SJCRH30 (cell line): ENCODE data around the gene C19orf25. TPM values are rescaled to one million over a fixed set of nuclear protein-coding genes. Genes with fewer than 3 reads are reported as not detected.

Experiments used
- DNase-seq, 2 experiments: peaks; one replicate each; pipeline ENCODE4 v3.0.0-alpha.2; 2015 to 2020
- H3K27ac ChIP-seq: fragments of 250-450 bp; sonication (Bioruptor Pico); 2 replicates; pipeline ENCODE4 v1.5.1; 2020; ENCODE audit warnings: mild to moderate bottlenecking, moderate library complexity
- H3K27me3 ChIP-seq: fragments of 250-450 bp; sonication (Bioruptor Pico); 2 replicates; pipeline ENCODE4 v1.5.1; 2020; ENCODE audit warnings: mild to moderate bottlenecking, moderate library complexity
- H3K36me3 ChIP-seq: fragments of 250-450 bp; sonication (Bioruptor Pico); 2 replicates; pipeline ENCODE4 v1.5.1; 2020; ENCODE audit warnings: mild to moderate bottlenecking, moderate library complexity
- H3K4me1 ChIP-seq: fragments of 250-450 bp; sonication (Bioruptor Pico); 2 replicates; pipeline ENCODE4 v1.5.1; 2020; ENCODE audit warnings: mild to moderate bottlenecking, moderate library complexity
- H3K4me3 ChIP-seq: fragments of 250-450 bp; sonication (Bioruptor Pico); 2 replicates; pipeline ENCODE4 v1.5.1; 2020; ENCODE audit warnings: mild to moderate bottlenecking, moderate library complexity
- H3K9me3 ChIP-seq: fragments of 250-450 bp; sonication (Bioruptor Pico); replicated peaks from 2 replicates; pipeline ENCODE4 v1.5.1; 2020; ENCODE audit warnings: mild to moderate bottlenecking, moderate library complexity
- total RNA-seq: library from RNA; depleted of rRNA; stranded (reverse); fragments of >200 nt; shearing (Covaris generic); gene quantifications from 2 replicates; pipeline ENCODE4 v1.2.3, GENCODE V29; 2014

The C19orf25 gene
- total RNA-seq, 1 experiment from 2014 or later, result 26.6 TPM

- DNase-seq, result no peak
- Histone ChIP-seq H3K36me3 (no peaks in the 10 kb centered on the region), H3K9me3 (no peaks in the 10 kb centered on the region), H3K4me1 (no peaks in the 10 kb centered on the region), H3K27me3 (no peaks in the 10 kb centered on the region; the same call in 1 of the 2 replicates), H3K27ac (no peak overlapping the region), H3K4me3 (no peak overlapping the region)
Observed at GRCh38 chr19:1518471-1518870, 39.5 kb upstream of the C19orf25 start.

GRCh38 chr19:1516395-1516753 lies 37.4 kb upstream of the C19orf25 start:
- peak in 1 of 2 experiments; percentile 45 for DNase-seq
- Histone ChIP-seq H3K27me3 (no peaks in the 10 kb centered on the region), H3K9me3 (no peaks in the 10 kb centered on the region), H3K4me3 (no peak overlapping the region), H3K27ac (no peak overlapping the region), H3K4me1 (peaks cover 6% of the 10 kb centered on the region; the same call in 1 of the 2 replicates), H3K36me3 (no peaks in the 10 kb centered on the region)

- no peak overlapping the region for H3K4me3 ChIP-seq
- H3K27ac ChIP-seq, result no peak overlapping the region
- H3K27me3 ChIP-seq, result no peaks in the 10 kb centered on the region
- no peaks in the 10 kb centered on the region for H3K36me3 ChIP-seq
- H3K9me3 ChIP-seq, result no peaks in the 10 kb centered on the region
- H3K4me1 ChIP-seq, result peaks cover 15% of the 10 kb centered on the region; the same call in 1 of the 2 replicates
- DNase-seq, result no peak
Observed at GRCh38 chr19:1514986-1515721, 36.1 kb upstream of the C19orf25 start.

DNA sequence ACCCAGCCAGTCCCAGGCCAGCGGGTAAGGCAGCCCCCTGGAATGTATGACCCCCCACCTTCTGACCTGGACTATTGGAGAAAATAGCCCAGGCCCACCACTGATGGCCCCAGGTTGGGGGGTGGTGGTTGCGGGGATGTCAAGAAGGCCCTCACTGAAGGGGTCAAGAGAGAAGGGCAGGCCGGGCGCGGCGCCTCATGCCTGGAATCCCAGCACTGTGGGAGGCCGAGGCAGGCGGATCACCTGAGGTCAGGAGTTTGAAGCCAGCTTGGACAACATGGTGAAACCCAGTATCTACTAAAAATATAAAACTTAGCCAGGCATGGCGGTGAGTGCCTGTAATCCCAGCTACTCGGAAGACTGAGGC lies 35.3 kb upstream of the C19orf25 start:
- no peaks in the 10 kb centered on the region for H3K36me3 ChIP-seq
- H3K4me1 ChIP-seq, result peaks cover 17% of the 10 kb centered on the region; the same call in 1 of the 2 replicates
- no peak overlapping the region for H3K27ac ChIP-seq
- no peak for DNase-seq
- H3K27me3 ChIP-seq, result no peaks in the 10 kb centered on the region
- H3K4me3 ChIP-seq, result no peak overlapping the region
- H3K9me3 ChIP-seq, result no peaks in the 10 kb centered on the region

DNA sequence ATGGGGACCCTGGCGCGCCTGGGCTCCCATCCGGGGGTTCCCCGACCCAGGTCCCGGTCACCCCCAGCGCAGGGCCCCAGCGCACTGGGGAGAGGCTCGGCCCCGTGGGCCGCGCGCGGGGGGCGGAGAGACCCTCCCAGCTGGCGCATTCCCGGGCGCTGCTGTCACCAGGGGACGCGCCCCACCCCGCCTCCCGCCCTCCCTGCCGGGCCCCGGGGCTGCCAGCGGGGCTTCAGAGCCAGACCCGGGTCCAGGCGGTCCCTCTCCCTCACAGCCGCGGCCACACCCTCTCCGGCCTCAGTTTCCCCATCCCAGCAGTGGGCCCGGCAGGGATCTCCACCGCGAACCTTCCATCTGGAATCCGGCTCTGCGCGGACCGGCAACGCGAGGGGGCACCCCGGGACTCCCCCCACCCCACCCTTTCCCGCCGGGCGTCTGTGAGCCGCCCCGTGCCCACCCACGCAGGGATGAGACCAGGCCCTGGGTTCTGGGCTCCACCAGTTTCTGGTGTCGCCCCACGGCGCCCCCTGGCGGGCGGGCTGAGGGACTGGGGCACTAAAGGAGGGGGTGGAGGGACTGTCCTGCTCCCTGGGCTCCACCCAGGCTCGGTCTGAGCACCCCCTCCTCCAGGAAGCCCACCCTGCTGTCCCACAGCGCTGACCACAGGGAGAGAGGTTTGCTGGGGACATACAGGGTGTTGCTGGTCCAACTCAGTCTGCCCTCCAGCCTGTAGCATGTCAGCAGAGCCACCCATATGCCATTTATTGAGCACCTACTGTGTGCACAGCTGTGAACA lies 34.7 kb upstream of the C19orf25 start:
- Histone ChIP-seq H3K9me3 (no peaks in the 10 kb centered on the region), H3K27ac (no peak overlapping the region; the same call in 1 of the 2 replicates), H3K4me1 (peaks cover 17% of the 10 kb centered on the region; the same call in 1 of the 2 replicates), H3K27me3 (no peaks in the 10 kb centered on the region), H3K4me3 (peak overlapping the region; percentile 56), H3K36me3 (no peaks in the 10 kb centered on the region)
- DNase-seq, result peak; percentile 61 to 62

DNA sequence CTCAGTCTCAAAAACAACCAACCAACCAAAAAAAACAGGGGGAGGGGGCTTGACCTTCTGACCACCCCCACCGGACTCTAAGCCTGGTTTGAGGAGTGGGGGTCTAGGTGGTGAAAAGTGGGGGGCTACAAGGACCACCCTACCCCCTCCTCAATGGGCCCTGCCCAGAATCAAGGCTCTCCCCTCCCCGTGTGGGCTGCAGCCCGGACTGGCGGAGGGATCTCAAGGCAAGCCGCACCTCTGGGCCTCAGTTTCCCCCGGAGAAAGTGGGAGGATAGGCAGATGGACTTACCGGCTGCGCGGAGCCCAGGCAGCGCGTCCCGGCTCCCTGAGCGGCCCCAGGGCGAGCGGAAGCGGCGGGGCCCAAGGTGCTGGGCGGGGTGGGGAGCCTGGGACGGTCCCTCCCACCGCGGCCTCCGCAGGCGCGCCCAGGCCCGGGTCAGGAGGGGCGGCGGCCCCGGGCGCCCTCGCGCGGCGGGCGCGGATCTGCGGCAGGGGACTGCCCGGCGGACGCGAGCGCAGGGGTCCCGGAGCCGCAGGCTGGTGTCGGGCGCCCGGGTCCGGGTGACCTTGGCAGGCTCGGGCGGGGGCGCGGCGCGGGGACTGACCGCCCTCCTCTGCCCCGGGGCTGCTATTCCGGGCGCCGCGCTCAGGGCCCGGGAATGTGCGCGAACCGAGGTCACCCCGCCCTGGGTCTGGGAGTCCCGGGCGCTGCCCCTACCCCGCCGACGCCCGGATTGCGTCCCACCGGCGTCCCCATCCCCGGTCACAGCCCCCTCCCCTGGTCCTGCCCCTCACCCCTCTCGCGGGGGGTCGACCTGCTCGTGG lies 33.9 kb upstream of the C19orf25 start, which contains the start of gene ADAMTSL5:
Gene ADAMTSL5 (minus strand): TSS at position 349 of the 828 bp plus-strand sequence. CDS start 2,076 bp downstream, outside the sequence.
- no peaks in the 10 kb centered on the region for H3K9me3 ChIP-seq
- H3K36me3 ChIP-seq, result no peaks in the 10 kb centered on the region
- peaks cover 17% of the 10 kb centered on the region; the same call in 1 of the 2 replicates for H3K4me1 ChIP-seq
- H3K4me3 ChIP-seq, result peak within 1 kb of the TSS; percentile 56
- no peak within 1 kb of the TSS; the same call in 1 of the 2 replicates for H3K27ac ChIP-seq
- H3K27me3 ChIP-seq, result no peaks in the 10 kb centered on the region
- peak; percentile 57 to 69 for DNase-seq

DNA sequence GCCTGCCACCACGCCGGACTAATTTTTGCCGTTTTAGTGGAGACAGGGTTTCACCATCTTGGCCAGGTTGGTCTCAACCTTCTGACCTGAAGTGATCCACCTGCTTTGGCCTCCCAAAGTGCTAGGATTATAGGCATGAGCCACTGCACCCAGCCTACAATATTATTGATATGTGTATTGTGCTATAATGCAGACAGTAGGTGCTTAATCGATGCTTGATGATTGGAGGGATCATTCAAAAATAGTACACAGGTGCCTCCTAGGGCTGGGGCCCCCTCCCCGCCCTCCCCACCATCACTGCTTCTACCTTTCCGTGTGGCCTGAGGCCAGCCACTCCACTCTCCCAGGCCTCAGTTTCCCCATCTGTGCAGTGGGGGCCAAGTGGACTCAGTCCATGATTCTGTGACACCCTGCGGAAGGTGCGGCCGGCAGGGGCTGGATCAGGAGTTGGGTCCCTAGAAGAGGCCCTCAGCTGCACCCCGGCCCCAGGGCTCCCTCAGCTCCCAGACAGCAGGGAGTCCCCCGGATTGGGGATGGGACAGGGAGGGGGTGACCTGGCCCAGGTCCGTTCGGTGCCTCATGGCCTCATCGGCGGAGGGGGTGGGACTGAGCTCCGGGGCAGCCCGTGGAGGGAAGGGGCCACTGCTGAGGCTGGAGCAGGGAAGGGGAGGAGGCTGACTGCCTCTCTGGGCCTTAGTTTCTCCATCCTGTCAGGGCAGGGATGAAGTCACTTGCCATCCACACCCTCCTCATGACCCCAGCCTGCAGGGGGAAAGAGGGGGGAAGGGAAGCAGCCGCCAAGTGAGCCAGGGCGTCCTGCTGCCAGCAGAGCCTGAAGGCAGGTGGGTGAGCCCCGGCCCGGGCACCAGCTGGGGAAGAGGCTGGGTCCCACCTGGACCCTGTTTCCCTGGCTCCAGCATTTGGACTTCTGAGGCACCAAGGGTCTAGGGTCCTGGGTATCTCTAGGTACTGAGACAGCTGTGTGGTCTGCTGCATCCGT lies 32.6 kb upstream of the C19orf25 start:
- H3K36me3 ChIP-seq, result no peaks in the 10 kb centered on the region
- H3K9me3 ChIP-seq, result no peaks in the 10 kb centered on the region
- DNase-seq, result no peak
- no peak overlapping the region for H3K27ac ChIP-seq
- H3K4me3 ChIP-seq, result no peak overlapping the region
- peaks cover 17% of the 10 kb centered on the region; the same call in 1 of the 2 replicates for H3K4me1 ChIP-seq
- no peaks in the 10 kb centered on the region for H3K27me3 ChIP-seq

DNA sequence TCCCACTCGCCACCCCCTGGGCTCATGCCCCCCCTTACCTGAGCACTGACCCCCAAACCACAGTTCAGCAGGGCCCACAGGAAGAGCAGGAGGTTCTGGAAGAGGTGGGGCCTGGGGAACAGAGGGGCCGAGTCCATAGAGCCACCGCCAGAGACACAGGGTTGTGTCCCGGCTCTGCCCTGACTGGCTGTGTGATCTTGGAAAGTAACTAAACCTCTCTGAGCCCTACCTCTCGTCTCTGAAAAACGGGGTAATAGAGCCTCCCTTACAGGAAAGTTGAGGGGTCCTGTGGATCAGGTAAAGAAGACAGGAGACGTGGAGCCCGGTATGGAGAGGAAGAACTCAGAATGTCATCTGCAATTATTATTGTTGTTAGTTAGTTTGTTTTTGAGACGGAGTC lies 31.8 kb upstream of the C19orf25 start:
- Histone ChIP-seq H3K27me3 (no peaks in the 10 kb centered on the region), H3K36me3 (no peaks in the 10 kb centered on the region), H3K27ac (no peak overlapping the region), H3K4me3 (no peak overlapping the region), H3K4me1 (peaks cover 17% of the 10 kb centered on the region; the same call in 1 of the 2 replicates), H3K9me3 (no peaks in the 10 kb centered on the region)
- DNase-seq, result no peak

- peaks cover 17% of the 10 kb centered on the region; the same call in 1 of the 2 replicates for H3K4me1 ChIP-seq
- H3K4me3 ChIP-seq, result no peak overlapping the region
- peak; percentile 40 to 70 for DNase-seq
- H3K27me3 ChIP-seq, result no peaks in the 10 kb centered on the region
- no peaks in the 10 kb centered on the region for H3K36me3 ChIP-seq
- no peaks in the 10 kb centered on the region for H3K9me3 ChIP-seq
- H3K27ac ChIP-seq, result no peak overlapping the region
Observed at GRCh38 chr19:1510442-1510806, 31.4 kb upstream of the C19orf25 start.

DNA sequence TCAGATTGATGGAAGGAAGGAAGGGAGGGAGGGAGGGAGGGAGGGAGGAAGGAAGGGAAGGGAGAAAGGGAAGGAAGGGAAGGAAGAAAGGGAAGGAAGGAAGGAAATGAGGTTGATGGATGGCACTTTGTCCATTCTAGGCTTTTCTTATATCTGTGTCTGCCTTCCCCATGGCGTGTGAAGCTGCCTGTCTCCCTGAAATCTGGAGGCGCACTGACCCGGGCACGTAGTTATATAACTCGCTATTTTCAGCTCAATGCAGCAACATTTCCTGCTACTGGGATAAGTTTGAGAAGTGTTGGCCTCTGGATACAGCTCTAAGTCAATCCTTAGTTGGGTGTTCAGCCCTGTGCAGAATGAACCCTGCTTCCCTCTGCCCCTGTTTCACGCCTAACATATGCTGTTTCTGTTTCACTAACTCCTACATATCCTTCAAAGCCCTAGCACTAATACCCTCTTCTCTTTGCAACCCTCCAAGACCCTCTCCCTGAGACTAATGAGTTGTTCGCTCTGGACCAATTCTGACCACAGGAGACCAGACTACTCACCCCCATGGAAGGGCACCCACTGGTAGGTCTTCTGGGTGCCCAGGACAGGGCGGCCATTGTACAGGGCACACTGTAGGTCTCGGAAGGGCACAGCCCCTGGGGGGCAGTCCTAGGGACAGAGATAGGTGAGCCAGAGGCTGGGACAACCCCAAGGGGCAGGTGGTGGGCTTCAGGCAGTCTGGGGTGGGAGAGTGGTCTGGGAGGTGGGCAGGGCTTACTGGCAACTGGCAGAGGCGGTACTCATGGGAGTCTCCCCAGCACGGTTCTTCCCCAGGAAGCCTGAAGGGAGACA lies 30.8 kb upstream of the C19orf25 start:
- no peak for DNase-seq
- H3K9me3 ChIP-seq, result no peaks in the 10 kb centered on the region
- no peak overlapping the region for H3K27ac ChIP-seq
- H3K4me3 ChIP-seq, result no peak overlapping the region
- H3K4me1 ChIP-seq, result peaks cover 17% of the 10 kb centered on the region; the same call in 1 of the 2 replicates
- no peaks in the 10 kb centered on the region for H3K36me3 ChIP-seq
- H3K27me3 ChIP-seq, result no peaks in the 10 kb centered on the region

DNA sequence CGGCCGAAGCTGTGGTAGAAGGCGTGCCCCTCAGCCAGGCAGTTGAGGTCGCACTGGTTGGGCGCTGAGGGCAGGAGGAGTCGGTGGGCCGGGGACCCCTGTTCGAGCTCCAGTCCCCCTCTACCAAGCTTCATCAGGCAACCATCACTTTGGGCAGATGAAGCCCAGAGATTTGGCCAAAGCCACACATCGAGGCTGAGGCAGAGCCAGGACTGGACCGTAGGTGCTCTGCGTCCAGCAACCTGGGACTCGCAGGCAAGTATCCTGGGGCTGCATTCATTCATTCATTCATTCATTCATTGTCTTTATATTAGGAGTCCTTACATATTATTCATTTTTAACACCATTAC lies 29.5 kb upstream of the C19orf25 start:
- Histone ChIP-seq H3K4me1 (peaks cover 17% of the 10 kb centered on the region; the same call in 1 of the 2 replicates), H3K4me3 (0 out of 2 replicates have a peak overlapping the region, but pooled peaks have one; percentile 17), H3K9me3 (no peaks in the 10 kb centered on the region), H3K36me3 (no peaks in the 10 kb centered on the region), H3K27ac (no peak overlapping the region), H3K27me3 (peaks cover 8% of the 10 kb centered on the region; the same call in 1 of the 2 replicates)
- no peak for DNase-seq

GRCh38 chr19:1507763-1508506 lies 28.9 kb upstream of the C19orf25 start:
- Histone ChIP-seq H3K4me3 (peak overlapping the region; percentile 54), H3K27me3 (peaks cover 13% of the 10 kb centered on the region), H3K9me3 (no peaks in the 10 kb centered on the region), H3K4me1 (peaks cover 20% of the 10 kb centered on the region; the same call in 1 of the 2 replicates), H3K36me3 (no peaks in the 10 kb centered on the region), H3K27ac (peak overlapping the region; percentile 19; the same call in 1 of the 2 replicates)
- peak; percentile 95 to 97 for DNase-seq
